Activated naive CD8-positive, alpha-beta T cell treated with anti-CD3 and anti-CD28 coated beads, Interleukin-2, amount 10 ng/mL, durations not matched to agents 7 days and 5 days (primary cell): ENCODE measurements around the gene SSC4D. TPM values are rescaled to one million over a fixed set of nuclear protein-coding genes. Genes with fewer than 3 reads are reported as not detected.
"Not testable (repeated sequence)": the region's sequence is repeated elsewhere in the genome, so short reads cannot be mapped to it uniquely, and the experiment has no call there.

ENCODE experiments used
- ATAC-seq: fragments of 150-1000 bp; cut with Tn5 transposase; one replicate; pipeline ENCODE4 v1.10.0; 2021; ENCODE audit warnings: low read depth, moderate library complexity
- POLR2A ChIA-PET: fragments of 350-600 bp; sonication (Branson Sonifier 250); formaldehyde crosslinking; loops from one replicate; lab custom pipeline; 2021; ENCODE audit warnings: antibody characterized with exemption; lab: Charles Lee
- DNase-seq: peaks from one replicate; pipeline ENCODE4 v3.0.0; 2021
- H3K27ac Mint-ChIP-seq: one replicate; pipeline ENCODE4 v1.8.0; 2022; ENCODE audit warnings: mild to moderate bottlenecking, mixed read lengths
- H3K27me3 Mint-ChIP-seq: one replicate; pipeline ENCODE4 v1.8.0; 2022; ENCODE audit warnings: mild to moderate bottlenecking, moderate library complexity, mixed read lengths
- H3K36me3 Mint-ChIP-seq: one replicate; pipeline ENCODE4 v1.8.0; 2021; ENCODE audit warnings: mild to moderate bottlenecking, mixed read lengths
- H3K4me1 Mint-ChIP-seq: one replicate; pipeline ENCODE4 v1.8.0; 2021; ENCODE audit warnings: mixed read lengths
- H3K4me3 Mint-ChIP-seq: one replicate; pipeline ENCODE4 v1.8.0; 2022; ENCODE audit warnings: mild to moderate bottlenecking, moderate library complexity, mixed read lengths
- H3K9me3 Mint-ChIP-seq: one replicate; pipeline ENCODE4 v1.8.0; 2021; ENCODE audit warnings: mixed read lengths
- total RNA-seq, 2 experiments: library from RNA; stranded (reverse); gene quantifications; one replicate each; pipeline ENCODE4 v1.2.3, GENCODE V29; 2021

Gene SSC4D
- total RNA-seq, result under 1 TPM; 0.34 to 0.42 TPM

- POLR2A ChIA-PET, result no interaction called here
- Mint-ChIP-seq H3K36me3 (no peaks in the 10 kb centered on the region), H3K9me3 (no peaks in the 10 kb centered on the region), H3K4me3 (no peak within 1 kb of the TSS), H3K4me1 (no peaks in the 10 kb centered on the region), H3K27ac (no peak within 1 kb of the TSS), H3K27me3 (peaks cover 1% of the 10 kb centered on the region)
- DNase-seq (no peak), ATAC-seq (no peak)
These were observed at the start of gene SSC4D for GRCh38 chr7:76409537-76409936. Gene SSC4D, minus strand, starts transcription at chr7:76409697. Its CDS starts 5,258 bp downstream, at chr7:76404439.

- ATAC-seq, H3K27ac Mint-ChIP-seq, H3K9me3 Mint-ChIP-seq, POLR2A ChIA-PET, DNase-seq, H3K4me3 Mint-ChIP-seq, H3K27me3 Mint-ChIP-seq, H3K4me1 Mint-ChIP-seq, H3K36me3 Mint-ChIP-seq: not testable (repeated sequence)
These were observed 49.0 kb upstream of the SSC4D start for GRCh38 chr7:76458504-76458903.

GRCh38 chr7:76457017-76457416 is 47.5 kb upstream of the SSC4D start:
- DNase-seq, H3K9me3 Mint-ChIP-seq, POLR2A ChIA-PET, H3K27ac Mint-ChIP-seq, H3K27me3 Mint-ChIP-seq, H3K36me3 Mint-ChIP-seq, H3K4me3 Mint-ChIP-seq, H3K4me1 Mint-ChIP-seq, ATAC-seq: not testable (repeated sequence)

DNA sequence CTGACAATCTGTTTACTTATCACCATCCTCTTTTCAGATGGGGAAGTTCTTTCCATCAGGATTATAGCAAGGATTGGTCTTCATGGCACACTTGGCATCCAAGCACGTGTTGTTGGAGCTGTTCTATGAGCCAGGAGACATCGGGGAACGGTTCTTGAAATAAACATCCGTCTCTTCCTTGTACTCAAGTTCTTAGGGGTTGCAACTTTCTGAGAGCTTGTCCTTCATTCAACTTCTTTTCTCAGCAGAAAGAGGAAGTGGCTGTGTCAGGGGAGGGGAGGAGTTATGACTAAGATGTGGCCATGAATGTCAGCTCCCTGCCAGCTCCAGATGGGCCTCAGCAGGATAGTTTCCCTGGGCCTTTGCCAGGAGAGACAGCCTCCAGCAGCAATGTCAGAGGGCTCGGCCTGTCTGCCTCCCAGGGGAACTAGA is 36.1 kb upstream of the SSC4D start:
- Mint-ChIP-seq H3K27ac (peak overlapping the region; percentile 91), H3K4me3 (peak overlapping the region; percentile 48)
- POLR2A ChIA-PET, H3K36me3 Mint-ChIP-seq, H3K9me3 Mint-ChIP-seq, DNase-seq, H3K4me1 Mint-ChIP-seq, H3K27me3 Mint-ChIP-seq: not testable (repeated sequence)
- ATAC-seq, result peak; percentile 88

- ATAC-seq, result peak; percentile 55
- H3K4me1 Mint-ChIP-seq, H3K9me3 Mint-ChIP-seq, POLR2A ChIA-PET, H3K27me3 Mint-ChIP-seq, H3K36me3 Mint-ChIP-seq, H3K4me3 Mint-ChIP-seq, DNase-seq: not testable (repeated sequence)
- peak overlapping the region; percentile 75 for H3K27ac Mint-ChIP-seq
These were observed 34.3 kb upstream of the SSC4D start for GRCh38 chr7:76443846-76444245.

- POLR2A ChIA-PET, ATAC-seq, H3K9me3 Mint-ChIP-seq, H3K4me1 Mint-ChIP-seq, H3K27me3 Mint-ChIP-seq, DNase-seq, H3K36me3 Mint-ChIP-seq, H3K4me3 Mint-ChIP-seq, H3K27ac Mint-ChIP-seq: not testable (repeated sequence)
These were observed 33.4 kb upstream of the SSC4D start for GRCh38 chr7:76442664-76443446.

DNA sequence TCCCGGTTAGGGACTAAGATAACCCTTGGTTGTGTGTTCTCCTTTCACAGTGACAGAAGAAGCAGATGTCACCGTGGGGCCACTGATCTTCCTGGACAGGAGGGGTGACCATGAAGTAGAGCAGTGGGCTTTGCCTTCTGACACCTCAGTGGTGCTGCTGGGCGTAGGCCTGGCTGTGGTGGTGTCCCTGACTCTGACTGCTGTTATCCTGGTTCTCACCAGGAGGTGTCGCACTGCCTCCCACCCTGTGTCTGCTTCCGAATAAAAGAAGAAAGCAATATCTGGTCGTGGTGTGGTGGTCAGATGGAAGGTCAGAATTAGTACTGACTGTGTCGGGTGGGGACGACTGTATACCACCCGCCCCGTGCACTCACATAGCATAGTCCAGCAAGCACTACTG is 32.3 kb upstream of the SSC4D start:
- H3K9me3 Mint-ChIP-seq, DNase-seq, H3K36me3 Mint-ChIP-seq, POLR2A ChIA-PET, H3K4me1 Mint-ChIP-seq, H3K27ac Mint-ChIP-seq, H3K4me3 Mint-ChIP-seq, H3K27me3 Mint-ChIP-seq: not testable (repeated sequence)
- peak; percentile 38 for ATAC-seq

DNA sequence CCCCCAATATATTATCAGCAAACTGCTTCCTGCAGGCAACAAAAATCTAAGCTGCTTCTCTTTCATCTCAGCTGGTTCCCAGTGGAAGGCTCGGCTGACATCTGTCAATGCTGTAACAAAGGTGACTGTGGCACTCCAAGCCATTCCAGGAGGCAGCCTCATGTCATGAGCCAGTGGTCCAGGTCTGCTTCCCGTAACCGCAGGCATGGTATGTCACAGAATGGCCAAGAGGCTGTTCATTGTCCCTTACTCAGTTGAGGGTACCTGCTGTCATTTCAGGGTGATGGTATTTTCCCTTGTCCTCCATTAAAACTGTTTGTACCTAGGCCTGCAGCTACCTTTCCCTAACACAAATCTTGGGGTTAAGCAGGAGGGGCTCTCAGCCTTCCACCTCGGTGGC is 30.9 kb upstream of the SSC4D start:
- H3K27me3 Mint-ChIP-seq, POLR2A ChIA-PET, H3K4me3 Mint-ChIP-seq, H3K4me1 Mint-ChIP-seq, H3K36me3 Mint-ChIP-seq, ATAC-seq, H3K27ac Mint-ChIP-seq, H3K9me3 Mint-ChIP-seq, DNase-seq: not testable (repeated sequence)

GRCh38 chr7:76439120-76439888 is 29.8 kb upstream of the SSC4D start:
- H3K4me3 Mint-ChIP-seq, H3K36me3 Mint-ChIP-seq, DNase-seq, H3K4me1 Mint-ChIP-seq, H3K27ac Mint-ChIP-seq, H3K27me3 Mint-ChIP-seq, POLR2A ChIA-PET, ATAC-seq, H3K9me3 Mint-ChIP-seq: not testable (repeated sequence)

DNA sequence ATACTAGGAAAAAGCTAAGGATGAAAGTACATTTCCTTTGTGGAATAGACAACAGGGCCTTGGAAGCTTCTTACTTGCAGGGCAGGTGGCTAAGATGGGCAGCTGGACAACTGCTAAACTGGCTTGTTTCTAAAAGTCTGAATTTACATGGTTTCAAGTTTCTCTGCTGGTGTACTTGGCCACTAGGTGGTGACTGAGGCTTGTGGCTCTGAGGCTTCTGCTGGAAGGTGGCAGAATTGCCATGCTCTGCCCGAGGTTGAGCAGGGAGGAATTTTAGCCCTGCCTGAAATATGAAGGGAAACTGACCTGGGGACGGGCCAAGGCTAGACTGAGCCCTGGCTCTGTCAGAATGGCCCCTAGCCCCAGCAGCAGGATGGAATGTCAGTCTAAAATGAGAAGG is 28.4 kb upstream of the SSC4D start:
- H3K27ac Mint-ChIP-seq, H3K4me1 Mint-ChIP-seq, H3K27me3 Mint-ChIP-seq: not testable (repeated sequence)

GRCh38 chr7:76430836-76431235 is 21.3 kb upstream of the SSC4D start:
- H3K9me3 Mint-ChIP-seq, result no peaks in the 10 kb centered on the region
- DNase-seq, result no peak
- no peaks in the 10 kb centered on the region for H3K27me3 Mint-ChIP-seq
- ATAC-seq, result no peak
- no peaks in the 10 kb centered on the region for H3K4me1 Mint-ChIP-seq
- H3K27ac Mint-ChIP-seq, result no peak overlapping the region
- POLR2A ChIA-PET, result interaction anchor here (0.5 kb wide), 1 partner anchor 18 kb away, joined by 5 read pairs; no protein-coding TSS in a partner anchor
- no peak overlapping the region for H3K4me3 Mint-ChIP-seq
- no peaks in the 10 kb centered on the region for H3K36me3 Mint-ChIP-seq

More for the DNA sequence above, 28.4 kb upstream of the SSC4D start:
- ATAC-seq, result peak; percentile 50
- POLR2A ChIA-PET, DNase-seq, H3K36me3 Mint-ChIP-seq, H3K9me3 Mint-ChIP-seq, H3K4me3 Mint-ChIP-seq: not testable (repeated sequence)

GRCh38 chr7:76430211-76430610 is 20.7 kb upstream of the SSC4D start:
- Mint-ChIP-seq H3K4me3 (no peak overlapping the region), H3K4me1 (no peaks in the 10 kb centered on the region), H3K27me3 (no peaks in the 10 kb centered on the region), H3K27ac (no peak overlapping the region), H3K36me3 (no peaks in the 10 kb centered on the region), H3K9me3 (no peaks in the 10 kb centered on the region)
- ATAC-seq, result no peak
- DNase-seq, result no peak
- POLR2A ChIA-PET, result no interaction called here

DNA sequence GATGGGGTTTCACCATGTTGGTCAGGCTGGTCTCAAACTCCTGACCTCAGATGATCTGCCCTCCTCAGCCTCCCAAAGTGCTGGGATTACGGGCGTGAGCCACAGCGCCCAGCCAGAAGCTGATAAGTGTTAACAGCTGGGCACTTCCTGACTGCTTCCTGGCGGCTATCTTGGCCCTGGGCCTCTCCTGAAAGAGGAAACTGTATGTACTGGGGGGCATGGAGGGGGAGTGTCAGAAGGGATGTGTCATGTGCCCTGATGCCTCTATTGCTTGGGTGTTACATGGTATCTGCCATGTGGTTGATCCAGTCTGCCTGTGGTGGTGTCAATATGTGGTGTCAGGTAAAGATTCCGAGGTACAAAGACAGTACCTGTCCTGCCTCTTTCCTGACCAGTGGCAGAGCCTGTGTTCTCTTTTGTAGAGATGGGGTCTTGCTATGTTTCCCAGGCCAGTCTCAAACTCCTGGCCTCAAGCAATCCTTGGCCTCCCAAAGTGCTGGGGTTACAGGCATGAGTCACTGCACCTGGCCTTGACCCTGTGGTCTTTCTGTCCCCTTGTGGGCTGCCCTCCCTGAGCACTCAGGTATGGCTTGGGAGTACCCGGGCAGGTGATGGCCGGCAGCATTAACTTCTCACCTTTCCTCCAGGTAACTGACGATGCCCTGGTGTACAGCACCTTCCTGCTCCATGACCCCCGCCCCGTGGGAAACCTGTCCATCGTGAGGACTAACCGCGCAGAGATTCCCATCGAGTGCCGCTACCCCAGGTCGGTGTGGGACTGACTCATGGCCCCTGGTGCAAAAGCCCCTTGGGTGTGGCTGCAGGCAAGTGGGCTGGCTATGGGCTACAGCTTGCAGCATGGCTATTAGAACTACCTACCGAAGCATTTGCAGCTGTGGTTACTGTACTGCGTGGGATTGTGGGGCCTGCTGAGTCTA is 19.6 kb upstream of the SSC4D start:
- Mint-ChIP-seq H3K9me3 (no peaks in the 10 kb centered on the region), H3K27ac (no peak overlapping the region), H3K27me3 (no peaks in the 10 kb centered on the region), H3K4me1 (peaks cover 1% of the 10 kb centered on the region), H3K4me3 (no peak overlapping the region), H3K36me3 (no peaks in the 10 kb centered on the region)
- ATAC-seq, result no peak
- POLR2A ChIA-PET, result no interaction called here
- DNase-seq, result no peak
